Retinal pigment epithelial cell (primary cell): ENCODE results near the gene ADARB2.

Experiments
- DNase-seq: peaks from one replicate; pipeline ENCODE4 v3.0.0-alpha.2; 2010; ENCODE audit warnings: low read depth
- H3K4me3 ChIP-seq: 2 replicates; pipeline ENCODE4 v1.5.1; 2011; ENCODE audit warnings: mild to moderate bottlenecking, low read length, control low read depth, moderate library complexity
- CTCF ChIP-seq: conservative IDR thresholded peaks from 2 replicates; pipeline ENCODE4 v1.5.1; 2011; ENCODE audit warnings: low read depth, low read length, control low read depth, inconsistent platforms

Gene ADARB2

GRCh38 chr10:1310271-1310789 is 427.0 kb downstream of the ADARB2 start:
- no peak for TF ChIP-seq CTCF

GRCh38 chr10:1309617-1310270 is 427.6 kb downstream of the ADARB2 start:
- no peak for TF ChIP-seq CTCF
- no peak for DNase-seq
- no peak overlapping the region for H3K4me3 ChIP-seq

More at GRCh38 chr10:1310271-1310789, 427.0 kb downstream of the ADARB2 start:
- DNase-seq = no peak
- no peak overlapping the region for H3K4me3 ChIP-seq

GRCh38 chr10:1308962-1309616 is 428.2 kb downstream of the ADARB2 start:
- H3K4me3 ChIP-seq = no peak overlapping the region
- no peak for TF ChIP-seq CTCF
- no peak for DNase-seq

GRCh38 chr10:1308173-1308961 is 429.0 kb downstream of the ADARB2 start:
- no peak overlapping the region for H3K4me3 ChIP-seq
- no peak for DNase-seq
- TF ChIP-seq CTCF = no peak

- no peak for DNase-seq
- TF ChIP-seq CTCF = peak; percentile 9
- H3K4me3 ChIP-seq = no peak overlapping the region
Measured at GRCh38 chr10:1301143-1301542, 436.2 kb downstream of the ADARB2 start.

- no peak for TF ChIP-seq CTCF
- H3K4me3 ChIP-seq = no peak overlapping the region
- no peak for DNase-seq
Measured at GRCh38 chr10:1300218-1300617, 437.1 kb downstream of the ADARB2 start.
